SU-DHL-6 (cell line): ENCODE measurements around the gene NUB1.

ENCODE experiments used
- CTCF ChIP-seq: fragments of 200-600 bp; sonication (generic); IDR thresholded peaks from one replicate; pipeline ENCODE4 v1.5.1; 2017; ENCODE audit warnings: antibody characterized with exemption, mild to moderate bottlenecking, low read length, moderate library complexity; ENCODE audit not compliant: insufficient read depth, poor library complexity, severe bottlenecking
- EZH2phosphoT487 ChIP-seq: fragments of 200-600 bp; sonication (generic), shearing (Covaris generic); conservative IDR thresholded peaks from 2 replicates; pipeline ENCODE4 v1.6.1; 2018; ENCODE audit warnings: mild to moderate bottlenecking, antibody characterized with exemption, low read length, moderate library complexity, mixed read lengths

GRCh38 chr7:151386301-151387160, 44.9 kb downstream of the NUB1 start:
- no peak for TF ChIP-seq CTCF
- no peak for TF ChIP-seq EZH2phosphoT487
